HEK293 (cell line): ENCODE results near the gene STAC2.

Source experiments
- CTCF ChIA-PET: fragments of 350-600 bp; formaldehyde crosslinking; extraction: SDS; loops from one replicate; lab custom pipeline; 2021; ENCODE audit warnings: antibody characterized with exemption; lab: Yijun Ruan, JAX
- POLR2A ChIA-PET: fragments of 300-600 bp; formaldehyde crosslinking; extraction: SDS; loops from one replicate; lab custom pipeline; 2020; ENCODE audit warnings: antibody characterized with exemption, inconsistent platforms; lab: Yijun Ruan, JAX
- H3K27ac ChIP-seq: fragments of 200-500 bp; sonication (Bioruptor generic); 2 replicates; pipeline ENCODE4 v1.5.1; 2014; ENCODE audit warnings: low read depth, low read length, control low read depth, inconsistent platforms; ENCODE audit errors: extremely low read depth
- H3K36me3 ChIP-seq, 2 experiments: fragments of 200-500 bp in 1 of 2; sonication (Bioruptor generic) in 1 of 2; 1 replicate in 1 of 2; 2 replicates in 1 of 2; pipeline ENCODE4 v1.5.1; 2014 to 2017; ENCODE audit warnings: inconsistent platforms in 2 of 2, low read length in 2 of 2; ENCODE audit not compliant: control insufficient read depth in 2 of 2, insufficient read depth in 1 of 2
- H3K4me1 ChIP-seq: fragments of 200-500 bp; sonication (Bioruptor generic); 2 replicates; pipeline ENCODE4 v1.5.1; 2014; ENCODE audit warnings: mild to moderate bottlenecking, low read length, inconsistent platforms; ENCODE audit not compliant: control insufficient read depth, insufficient read depth
- H3K4me3 ChIP-seq: 2 replicates; pipeline ENCODE4 v1.5.1; 2011; ENCODE audit warnings: low read depth, mild to moderate bottlenecking, control low read depth, low read length, moderate library complexity
- H3K9me3 ChIP-seq: fragments of 200-500 bp; sonication (Bioruptor generic); 2 replicates; pipeline ENCODE4 v1.5.1; 2014; ENCODE audit warnings: low read depth, low read length, inconsistent platforms; ENCODE audit not compliant: control insufficient read depth, insufficient read depth
- AEBP2 ChIP-seq: fragments of 450-650 bp; formaldehyde crosslinking; IDR thresholded peaks from 2 replicates; pipeline ENCODE4 v1.5.1; 2016; ENCODE audit warnings: missing biosample characterization, missing genetic modification characterization, borderline replicate concordance
- CTCF ChIP-seq: fragments of 450-650 bp; formaldehyde crosslinking; IDR thresholded peaks from 2 replicates; pipeline ENCODE4 v1.5.1; 2016; ENCODE audit warnings: missing biosample characterization, missing genetic modification characterization
- EGR2 ChIP-seq: fragments of 450-650 bp; formaldehyde crosslinking; IDR thresholded peaks from 2 replicates; pipeline ENCODE4 v1.5.1; 2016; ENCODE audit warnings: low read depth, missing biosample characterization, missing genetic modification characterization
- IKZF3 ChIP-seq: fragments of 450-650 bp; IDR thresholded peaks from 2 replicates; pipeline ENCODE4 v1.5.0; 2018; ENCODE audit warnings: missing biosample characterization, mild to moderate bottlenecking, missing genetic modification characterization, moderate library complexity
- KLF1 ChIP-seq: fragments of 450-650 bp; formaldehyde crosslinking; IDR thresholded peaks from 2 replicates; pipeline ENCODE4 v1.5.1; 2016; ENCODE audit warnings: missing biosample characterization, missing genetic modification characterization
- MEIS1 ChIP-seq: sonication (generic); formaldehyde crosslinking; IDR thresholded peaks from 2 replicates; pipeline ENCODE4 v1.8.1; 2022; ENCODE audit warnings: missing genetic modification reagents, mild to moderate bottlenecking, borderline replicate concordance
- OSR2 ChIP-seq: fragments of 450-650 bp; formaldehyde crosslinking; IDR thresholded peaks from 2 replicates; pipeline ENCODE4 v1.5.1; 2016; ENCODE audit warnings: missing biosample characterization, missing genetic modification characterization
- SCRT1 ChIP-seq: fragments of 450-650 bp; formaldehyde crosslinking; IDR thresholded peaks from 2 replicates; pipeline ENCODE4 v1.5.1; 2016; ENCODE audit warnings: missing biosample characterization, missing genetic modification characterization, borderline replicate concordance
- SP2 ChIP-seq: fragments of 450-650 bp; formaldehyde crosslinking; IDR thresholded peaks from 2 replicates; pipeline ENCODE4 v1.5.1; 2016; ENCODE audit warnings: missing biosample characterization, missing genetic modification characterization
- YY1 ChIP-seq: fragments of 450-650 bp; formaldehyde crosslinking; IDR thresholded peaks from 2 replicates; pipeline ENCODE4 v1.5.1; 2018; ENCODE audit warnings: missing biosample characterization, missing genetic modification characterization
- ZFP41 ChIP-seq: fragments of 450-650 bp; formaldehyde crosslinking; IDR thresholded peaks from 2 replicates; pipeline ENCODE4 v1.5.1; 2016; ENCODE audit warnings: missing biosample characterization, missing genetic modification characterization, borderline replicate concordance
- ZNF157 ChIP-seq: fragments of 450-650 bp; formaldehyde crosslinking; IDR thresholded peaks from 2 replicates; pipeline ENCODE4 v1.5.1; 2016; ENCODE audit warnings: missing biosample characterization, missing genetic modification characterization
- ZNF2 ChIP-seq: fragments of 450-650 bp; formaldehyde crosslinking; IDR thresholded peaks from 2 replicates; pipeline ENCODE4 v1.5.1; 2016; ENCODE audit warnings: missing biosample characterization, missing genetic modification characterization
- ZNF211 ChIP-seq: fragments of 450-650 bp; formaldehyde crosslinking; IDR thresholded peaks from 2 replicates; pipeline ENCODE4 v1.5.1; 2016; ENCODE audit warnings: low read depth, missing biosample characterization, missing genetic modification characterization
- ZNF248 ChIP-seq: fragments of 450-650 bp; formaldehyde crosslinking; IDR thresholded peaks from 2 replicates; pipeline ENCODE4 v1.5.1; 2017; ENCODE audit warnings: missing biosample characterization, missing genetic modification characterization
- ZNF302 ChIP-seq: fragments of 450-650 bp; formaldehyde crosslinking; IDR thresholded peaks from 2 replicates; pipeline ENCODE4 v1.5.1; 2016; ENCODE audit warnings: missing biosample characterization, missing genetic modification characterization, low read depth
- ZNF37A ChIP-seq: fragments of 450-650 bp; IDR thresholded peaks from 2 replicates; pipeline ENCODE4 v1.5.1; 2018; ENCODE audit warnings: missing biosample characterization, missing genetic modification characterization
- ZNF48 ChIP-seq: fragments of 450-650 bp; formaldehyde crosslinking; IDR thresholded peaks from 2 replicates; pipeline ENCODE4 v1.5.1; 2016; ENCODE audit warnings: missing biosample characterization, missing genetic modification characterization
- ZNF513 ChIP-seq: fragments of 450-650 bp; IDR thresholded peaks from 2 replicates; pipeline ENCODE4 v1.5.1; 2018; ENCODE audit warnings: missing biosample characterization, missing genetic modification characterization
- ZNF529 ChIP-seq: fragments of 450-650 bp; formaldehyde crosslinking; IDR thresholded peaks from 2 replicates; pipeline ENCODE4 v1.5.1; 2017; ENCODE audit warnings: missing genetic modification characterization, missing biosample characterization; ENCODE audit not compliant: insufficient replicate concordance
- ZNF548 ChIP-seq: fragments of 450-650 bp; formaldehyde crosslinking; IDR thresholded peaks from 2 replicates; pipeline ENCODE4 v1.5.1; 2016; ENCODE audit warnings: missing biosample characterization, missing genetic modification characterization
- ZNF623 ChIP-seq: fragments of 450-650 bp; formaldehyde crosslinking; IDR thresholded peaks from 2 replicates; pipeline ENCODE4 v1.5.1; 2016; ENCODE audit warnings: missing biosample characterization, missing genetic modification characterization
- ZNF670 ChIP-seq: fragments of 450-650 bp; formaldehyde crosslinking; IDR thresholded peaks from 2 replicates; pipeline ENCODE4 v1.5.1; 2016; ENCODE audit warnings: missing biosample characterization, missing genetic modification characterization, low read depth
- ZNF692 ChIP-seq: fragments of 450-650 bp; formaldehyde crosslinking; IDR thresholded peaks from 2 replicates; pipeline ENCODE4 v1.5.1; 2016; ENCODE audit warnings: missing biosample characterization, missing genetic modification characterization
- ZNF792 ChIP-seq: fragments of 450-650 bp; formaldehyde crosslinking; IDR thresholded peaks from 2 replicates; pipeline ENCODE4 v1.5.1; 2016; ENCODE audit warnings: missing biosample characterization, missing genetic modification characterization
- ZSCAN23 ChIP-seq: fragments of 450-650 bp; formaldehyde crosslinking; IDR thresholded peaks from 2 replicates; pipeline ENCODE4 v1.5.1; 2016; ENCODE audit warnings: missing biosample characterization, missing genetic modification characterization

The STAC2 gene

GRCh38 chr17:39177256-39177655 is 48.5 kb downstream of the STAC2 start:
- H3K4me3 ChIP-seq: no peak overlapping the region
- H3K4me1 ChIP-seq: 0 out of 2 replicates have a peak, but pooled peaks cover 7% of the 10 kb centered on the region
- no peak overlapping the region for H3K27ac ChIP-seq
- ChIA-PET CTCF (interaction anchor here (0.6 to 6.8 kb wide), 4 partner anchors 13 to 227 kb away, joined by 3 to 183 read pairs (median 45); partner anchors contain the start of gene ARL5C), POLR2A (no interaction called here)
- H3K36me3 ChIP-seq: peaks cover 30 to 45% of the 10 kb centered on the region in 2 experiments
- no peaks in the 10 kb centered on the region for H3K9me3 ChIP-seq
- TF ChIP-seq ZNF2 (tag by site-specific recombination) (no peak), SCRT1 (tag by site-specific recombination) (no peak), AEBP2 (tag by site-specific recombination) (no peak), ZNF513 (no peak), ZNF37A (tag by site-specific recombination) (no peak), EGR2 (tag by site-specific recombination) (no peak), ZNF211 (tag by site-specific recombination) (no peak), ZNF548 (no peak), IKZF3 (tag by site-specific recombination) (no peak), MEIS1 (CRISPR knock-in tag) (no peak), ZNF692 (tag by site-specific recombination) (no peak), SP2 (tag by site-specific recombination) (peak; percentile 59), KLF1 (tag by site-specific recombination) (peak; percentile 79), ZNF792 (tag by site-specific recombination) (no peak)

GRCh38 chr17:39175695-39176093 is 50.1 kb downstream of the STAC2 start:
- CTCF ChIA-PET: interaction anchor here (0.6 to 6.8 kb wide), 25 partner anchors 8 to 323 kb away, joined by 3 to 183 read pairs (median 7); partner anchors contain the start of genes ARL5C, CACNB1 and RPL19

More at GRCh38 chr17:39175695-39176093, 50.1 kb downstream of the STAC2 start:
- Histone ChIP-seq H3K4me3 (no peak overlapping the region), H3K27ac (no peak overlapping the region), H3K4me1 (0 out of 2 replicates have a peak, but pooled peaks cover 7% of the 10 kb centered on the region), H3K9me3 (no peaks in the 10 kb centered on the region), H3K36me3 (peaks cover 21 to 35% of the 10 kb centered on the region in 2 experiments; a peak in 2 of 3 replicates)
- POLR2A ChIA-PET: interaction anchor here (0.6 to 2.3 kb wide), 4 partner anchors 11 to 329 kb away, joined by 3 to 10 read pairs (median 6); partner anchors contain the start of genes RPL19 and RPL23
- TF ChIP-seq ZNF529 (tag by site-specific recombination) (no peak), ZNF248 (tag by site-specific recombination) (no peak), ZFP41 (no peak), ZNF623 (tag by site-specific recombination) (peak; percentile 77), ZNF157 (tag by site-specific recombination) (0 out of 2 replicates have a peak, but pooled peaks have one; percentile 10), CTCF (no peak), ZNF513 (no peak), ZSCAN23 (tag by site-specific recombination) (no peak), ZNF792 (tag by site-specific recombination) (no peak), ZNF670 (tag by site-specific recombination) (no peak), ZNF48 (tag by site-specific recombination) (no peak), YY1 (no peak), OSR2 (tag by site-specific recombination) (no peak), ZNF302 (tag by site-specific recombination) (no peak)
